HepG2 (cell line): ENCODE results near the gene F7. TPM values are rescaled to one million over a fixed set of nuclear protein-coding genes. Genes with fewer than 3 reads are reported as not detected.

Source experiments
- ATAC-seq: fragments of 200-7000 bp; cut with Tn5 transposase; 3 replicates; pipeline ENCODE4 v1.9.1; 2020; ENCODE audit warnings: mild to moderate bottlenecking, moderate library complexity
- BruUV-seq: library from RNA; stranded (reverse); fragments of 400-500 nt; replicated peaks from 2 replicates; lab custom pipeline; 2021; lab: Mats Ljungman, UMichigan
- CTCF ChIA-PET: fragments of 300-600 bp; formaldehyde crosslinking; extraction: SDS; loops from one replicate; lab custom pipeline; 2021; ENCODE audit warnings: low total read pairs, inconsistent platforms, low intra/inter-chr PET ratio; lab: Yijun Ruan, JAX
- POLR2A ChIA-PET: fragments of 350-600 bp; sonication (Branson Sonifier 250); formaldehyde crosslinking; loops from one replicate; lab custom pipeline; 2020; ENCODE audit warnings: antibody characterized with exemption, inconsistent platforms; lab: Yijun Ruan, JAX
- DNase-seq: peaks from one replicate; pipeline ENCODE4 v3.0.0-alpha.2; 2015; ENCODE audit warnings: low spot score
- FAIRE-seq: peaks from 3 replicates; lab custom pipeline; 2011; peaks lifted over from hg19 to GRCh38; lab: Jason Lieb, UNC
- H2AFZ ChIP-seq: one replicate; pipeline ENCODE4 v1.6.1; 2011; ENCODE audit warnings: low read length, inconsistent platforms
- H3K27ac ChIP-seq: fragments of 300-600 bp; 3 replicates; pipeline ENCODE4 v1.8.0; 2011; ENCODE audit warnings: mixed run types, mild to moderate bottlenecking, mixed read lengths, low read length, inconsistent platforms; ENCODE audit not compliant: insufficient read depth; ENCODE audit errors: extremely low read length
- H3K27me3 ChIP-seq, 2 experiments: fragments of 200-600 bp in 1 of 2; 2 replicates in 1 of 2; 3 replicates in 1 of 2; pipeline versions ENCODE4 v1.6.0 to v1.8.0; 2011; ENCODE audit warnings: low read length in 2 of 2, mild to moderate bottlenecking in 2 of 2, moderate library complexity in 2 of 2, inconsistent platforms in 1 of 2; ENCODE audit not compliant: insufficient read depth in 2 of 2, control insufficient read depth in 1 of 2
- H3K36me3 ChIP-seq, 2 experiments: fragments of 200-600 bp in 1 of 2; replicated peaks in 1 of 2; 2 replicates in 1 of 2; 3 replicates in 1 of 2; pipeline versions ENCODE4 v1.5.1 to v1.8.0; 2011; ENCODE audit warnings: low read length in 2 of 2, inconsistent platforms in 1 of 2; ENCODE audit not compliant: insufficient read depth in 2 of 2, control insufficient read depth in 1 of 2
- H3K4me1 ChIP-seq: 2 replicates; pipeline ENCODE4 v1.5.1; 2012; ENCODE audit warnings: low read length, inconsistent platforms; ENCODE audit not compliant: insufficient read depth
- H3K4me2 ChIP-seq: 2 replicates; pipeline ENCODE4 v1.6.0; 2011; ENCODE audit warnings: low read depth, low read length, inconsistent platforms
- H3K4me3 ChIP-seq, 3 experiments: fragments of 200-600 bp in 1 of 3; sonication (generic), shearing (Covaris generic) in 1 of 3; replicated peaks in 1 of 3; 2 replicates each; pipeline ENCODE4 v1.5.1; 2011 to 2016; ENCODE audit warnings: low read length in 3 of 3, inconsistent platforms in 2 of 3, low read depth in 2 of 3, mild to moderate bottlenecking in 2 of 3, control low read depth in 1 of 3, mixed read lengths in 1 of 3; ENCODE audit not compliant: insufficient read depth in 1 of 3
- H3K79me2 ChIP-seq: one replicate; pipeline ENCODE4 v1.6.1; 2011; ENCODE audit warnings: low read length, inconsistent platforms; ENCODE audit not compliant: insufficient read depth
- H3K9ac ChIP-seq: 2 replicates; pipeline ENCODE4 v1.6.0; 2011; ENCODE audit warnings: mild to moderate bottlenecking, low read depth, low read length, inconsistent platforms; ENCODE audit not compliant: insufficient read depth
- H3K9me3 ChIP-seq: 2 replicates; pipeline ENCODE4 v1.5.1; 2012; ENCODE audit warnings: mild to moderate bottlenecking, low read length
- H4K20me1 ChIP-seq: 2 replicates; pipeline ENCODE4 v1.6.0; 2011; ENCODE audit warnings: inconsistent platforms, mild to moderate bottlenecking, low read length, moderate library complexity; ENCODE audit not compliant: insufficient read depth
- AGO2 ChIP-seq: fragments of 200-400 bp; formaldehyde crosslinking; optimal IDR thresholded peaks from 2 replicates; pipeline ENCODE3; 2017; ENCODE audit warnings: mild to moderate bottlenecking, low read depth, low read length, moderate library complexity
- FOXM1 ChIP-seq: sonication (generic); formaldehyde crosslinking; IDR thresholded peaks from 2 replicates; pipeline ENCODE4 v1.5.0; 2020; ENCODE audit warnings: missing genetic modification reagents
- RBFOX2 ChIP-seq: fragments of 200-400 bp; formaldehyde crosslinking; IDR thresholded peaks from 2 replicates; pipeline ENCODE4 v1.6.1; 2017; ENCODE audit warnings: low read depth, mild to moderate bottlenecking, low read length
- RBM39 ChIP-seq: fragments of 200-400 bp; formaldehyde crosslinking; IDR thresholded peaks from one replicate; pipeline ENCODE4 v1.6.1; 2018; ENCODE audit warnings: antibody characterized with exemption, mild to moderate bottlenecking, low read depth, low read length; ENCODE audit not compliant: poor library complexity, severe bottlenecking
- SNAI1 ChIP-seq: sonication (generic); formaldehyde crosslinking; IDR thresholded peaks from 2 replicates; pipeline ENCODE4 v1.5.0; 2020; ENCODE audit warnings: mild to moderate bottlenecking, missing genetic modification reagents, borderline replicate concordance
- ZBTB38 ChIP-seq: sonication (generic); formaldehyde crosslinking; IDR thresholded peaks from 2 replicates; pipeline ENCODE4 v1.5.1; 2020; ENCODE audit warnings: mild to moderate bottlenecking, missing genetic modification reagents
- ZMYM2 ChIP-seq: sonication (generic); formaldehyde crosslinking; IDR thresholded peaks from 2 replicates; pipeline ENCODE4 v1.8.0; 2022; ENCODE audit warnings: mild to moderate bottlenecking, missing genetic modification reagents
- ZNF207 ChIP-seq: fragments of 450-650 bp; IDR thresholded peaks from 2 replicates; pipeline ENCODE4 v1.6.1; 2016; ENCODE audit warnings: antibody characterized with exemption, borderline replicate concordance
- ZNF781 ChIP-seq: sonication (generic); formaldehyde crosslinking; IDR thresholded peaks from 2 replicates; pipeline ENCODE4 v1.5.1; 2020; ENCODE audit warnings: borderline replicate concordance, mild to moderate bottlenecking, missing genetic modification reagents; ENCODE audit errors: not compliant biosample characterization
- WGBS: methylation state at CpG from one replicate; pipeline ENCODE4 v1.1.6; 2017; ENCODE audit warnings: low lambda C conversion rate; 5-methylcytosine and 5-hydroxymethylcytosine counted together
- in situ Hi-C: cut with HindIII; loops from 2 replicates; pipeline ENCODE4 v1.10.0; 2017; ENCODE audit warnings: low pct_unique_long_range_greater_than_20kb; ENCODE audit not compliant: extremely low pct_ligation_motif_present
- intact Hi-C: fragments of 100-400 bp; cut with micrococcal nuclease; formaldehyde crosslinking; loops from one replicate; pipeline ENCODE4 v1.10.0; 2022; ENCODE audit not compliant: unreplicated experiment
- polyA plus RNA-seq, 8 experiments: library from polyadenylated mRNA; depleted of rRNA in 3 of 8; stranded (reverse) in 7 of 8; unstranded in 1 of 8; fragments of >200 nt; fragmentation: Illumina TruSeq in 4 of 8; extraction: Trizol in 4 of 8; gene quantifications; 2 replicates each; pipeline versions ENCODE4 v1.2.1 to v1.2.3, GENCODE V29; 2011 to 2016; ENCODE audit warnings: low read depth in 4 of 8, missing spikeins in 1 of 8, mixed read lengths in 1 of 8; ENCODE audit not compliant: insufficient read depth in 1 of 8
- total RNA-seq, 5 experiments: library from RNA; depleted of rRNA; stranded (reverse); fragments of >200 nt; fragmentation: Illumina TruSeq; extraction: Trizol; gene quantifications; 2 replicates each; pipeline ENCODE4 v1.2.3, GENCODE V29; 2016; ENCODE audit warnings: low read depth in 1 of 5
- TF ChIP-seq, protein P1 (sequence below): sonication (generic); formaldehyde crosslinking; IDR thresholded peaks from 2 replicates; pipeline ENCODE4 v1.5.1; 2020; ENCODE audit warnings: mild to moderate bottlenecking, missing genetic modification reagents, moderate library complexity
- TF ChIP-seq, protein P2 (sequence below): sonication (generic); formaldehyde crosslinking; IDR thresholded peaks from 2 replicates; pipeline ENCODE4 v1.4.0; 2020; ENCODE audit warnings: missing genetic modification reagents

F7 gene
- total and polyA plus RNA-seq, 2 of the 13 experiments (the other 11 are each of a cell fraction or from before 2014, with no cell fraction given), result 12.6 to 26.5 TPM

GRCh38 chr13:113124211-113124970 lies 18.8 kb downstream of the F7 start:
- H3K27ac ChIP-seq, result no peak overlapping the region
- BruUV-seq, result no TSS peak
- no peaks in the 10 kb centered on the region for H3K9me3 ChIP-seq
- ChIA-PET CTCF (interaction anchor here (2.5 kb wide), 1 partner anchor 90 kb away, joined by 15 read pairs; no protein-coding TSS in a partner anchor), POLR2A (interaction anchor here (0.6 to 3.6 kb wide), 11 partner anchors 10 to 181 kb away, joined by 3 to 71 read pairs (median 6); partner anchors contain the start of genes CUL4A, F7 and PCID2)
- ATAC-seq (no peak), FAIRE-seq (no peak), DNase-seq (no peak)
- in situ Hi-C loops (loop anchor here (5.0 kb wide), 1 partner anchor 87 kb away; no protein-coding TSS in a partner anchor), intact Hi-C loops (loop anchor here (5.0 kb wide), 2 partner anchors 58 to 182 kb away; no protein-coding TSS in a partner anchor)
- H3K4me1 ChIP-seq, result peaks cover 43% of the 10 kb centered on the region
- TF ChIP-seq ZNF781 (CRISPR knock-in tag), result no peak
- peak; percentile 71 for TF ChIP-seq RBFOX2
- no peak for TF ChIP-seq SNAI1 (CRISPR knock-in tag)
- TF ChIP-seq FOXM1, result no peak
- TF ChIP-seq, protein P1, sequence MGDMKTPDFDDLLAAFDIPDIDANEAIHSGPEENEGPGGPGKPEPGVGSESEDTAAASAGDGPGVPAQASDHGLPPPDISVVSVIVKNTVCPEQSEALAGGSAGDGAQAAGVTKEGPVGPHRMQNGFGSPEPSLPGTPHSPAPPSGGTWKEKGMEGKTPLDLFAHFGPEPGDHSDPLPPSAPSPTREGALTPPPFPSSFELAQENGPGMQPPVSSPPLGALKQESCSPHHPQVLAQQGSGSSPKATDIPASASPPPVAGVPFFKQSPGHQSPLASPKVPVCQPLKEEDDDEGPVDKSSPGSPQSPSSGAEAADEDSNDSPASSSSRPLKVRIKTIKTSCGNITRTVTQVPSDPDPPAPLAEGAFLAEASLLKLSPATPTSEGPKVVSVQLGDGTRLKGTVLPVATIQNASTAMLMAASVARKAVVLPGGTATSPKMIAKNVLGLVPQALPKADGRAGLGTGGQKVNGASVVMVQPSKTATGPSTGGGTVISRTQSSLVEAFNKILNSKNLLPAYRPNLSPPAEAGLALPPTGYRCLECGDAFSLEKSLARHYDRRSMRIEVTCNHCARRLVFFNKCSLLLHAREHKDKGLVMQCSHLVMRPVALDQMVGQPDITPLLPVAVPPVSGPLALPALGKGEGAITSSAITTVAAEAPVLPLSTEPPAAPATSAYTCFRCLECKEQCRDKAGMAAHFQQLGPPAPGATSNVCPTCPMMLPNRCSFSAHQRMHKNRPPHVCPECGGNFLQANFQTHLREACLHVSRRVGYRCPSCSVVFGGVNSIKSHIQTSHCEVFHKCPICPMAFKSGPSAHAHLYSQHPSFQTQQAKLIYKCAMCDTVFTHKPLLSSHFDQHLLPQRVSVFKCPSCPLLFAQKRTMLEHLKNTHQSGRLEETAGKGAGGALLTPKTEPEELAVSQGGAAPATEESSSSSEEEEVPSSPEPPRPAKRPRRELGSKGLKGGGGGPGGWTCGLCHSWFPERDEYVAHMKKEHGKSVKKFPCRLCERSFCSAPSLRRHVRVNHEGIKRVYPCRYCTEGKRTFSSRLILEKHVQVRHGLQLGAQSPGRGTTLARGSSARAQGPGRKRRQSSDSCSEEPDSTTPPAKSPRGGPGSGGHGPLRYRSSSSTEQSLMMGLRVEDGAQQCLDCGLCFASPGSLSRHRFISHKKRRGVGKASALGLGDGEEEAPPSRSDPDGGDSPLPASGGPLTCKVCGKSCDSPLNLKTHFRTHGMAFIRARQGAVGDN (CRISPR knock-in tag), result peak; percentile 3; the same call in 1 of the 2 replicates
- TF ChIP-seq AGO2, result peak; percentile 48
- no peak for TF ChIP-seq ZNF207
- 0 out of 2 replicates have a peak, but pooled peaks have one; percentile 15 for TF ChIP-seq ZMYM2 (CRISPR knock-in tag)
- TF ChIP-seq RBM39, result peak; percentile 3
- peak; percentile 34; the same call in 1 of the 2 replicates for TF ChIP-seq ZBTB38 (CRISPR knock-in tag)
- TF ChIP-seq, protein P2, sequence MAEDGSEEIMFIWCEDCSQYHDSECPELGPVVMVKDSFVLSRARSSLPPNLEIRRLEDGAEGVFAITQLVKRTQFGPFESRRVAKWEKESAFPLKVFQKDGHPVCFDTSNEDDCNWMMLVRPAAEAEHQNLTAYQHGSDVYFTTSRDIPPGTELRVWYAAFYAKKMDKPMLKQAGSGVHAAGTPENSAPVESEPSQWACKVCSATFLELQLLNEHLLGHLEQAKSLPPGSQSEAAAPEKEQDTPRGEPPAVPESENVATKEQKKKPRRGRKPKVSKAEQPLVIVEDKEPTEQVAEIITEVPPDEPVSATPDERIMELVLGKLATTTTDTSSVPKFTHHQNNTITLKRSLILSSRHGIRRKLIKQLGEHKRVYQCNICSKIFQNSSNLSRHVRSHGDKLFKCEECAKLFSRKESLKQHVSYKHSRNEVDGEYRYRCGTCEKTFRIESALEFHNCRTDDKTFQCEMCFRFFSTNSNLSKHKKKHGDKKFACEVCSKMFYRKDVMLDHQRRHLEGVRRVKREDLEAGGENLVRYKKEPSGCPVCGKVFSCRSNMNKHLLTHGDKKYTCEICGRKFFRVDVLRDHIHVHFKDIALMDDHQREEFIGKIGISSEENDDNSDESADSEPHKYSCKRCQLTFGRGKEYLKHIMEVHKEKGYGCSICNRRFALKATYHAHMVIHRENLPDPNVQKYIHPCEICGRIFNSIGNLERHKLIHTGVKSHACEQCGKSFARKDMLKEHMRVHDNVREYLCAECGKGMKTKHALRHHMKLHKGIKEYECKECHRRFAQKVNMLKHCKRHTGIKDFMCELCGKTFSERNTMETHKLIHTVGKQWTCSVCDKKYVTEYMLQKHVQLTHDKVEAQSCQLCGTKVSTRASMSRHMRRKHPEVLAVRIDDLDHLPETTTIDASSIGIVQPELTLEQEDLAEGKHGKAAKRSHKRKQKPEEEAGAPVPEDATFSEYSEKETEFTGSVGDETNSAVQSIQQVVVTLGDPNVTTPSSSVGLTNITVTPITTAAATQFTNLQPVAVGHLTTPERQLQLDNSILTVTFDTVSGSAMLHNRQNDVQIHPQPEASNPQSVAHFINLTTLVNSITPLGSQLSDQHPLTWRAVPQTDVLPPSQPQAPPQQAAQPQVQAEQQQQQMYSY (CRISPR knock-in tag), result no peak
- H3K36me3 ChIP-seq, result peaks cover 0 to 1% of the 10 kb centered on the region in 2 experiments; a peak in 2 of 5 replicates
- peak overlapping the region; percentile 86 for H3K4me2 ChIP-seq
- H3K9ac ChIP-seq, result peak overlapping the region; percentile 29; the same call in 1 of the 2 replicates
- H3K4me3 ChIP-seq, result peak overlapping the region; percentile 70 to 92 (median 76)
- no peak overlapping the region for H2AFZ ChIP-seq
- no peaks in the 10 kb centered on the region; a peak in 1 of 5 replicates for H3K27me3 ChIP-seq
- WGBS, result 95% methylated on average over 11 of the region's 19 CpGs
- peaks cover 4% of the 10 kb centered on the region; the same call in 1 of the 2 replicates for H4K20me1 ChIP-seq
- H3K79me2 ChIP-seq, result peaks cover 28% of the 10 kb centered on the region
